Progenitor cell of endocrine pancreas (in vitro differentiated cells): Measurements from ENCODE around the gene KIF1C. TPM values are rescaled to one million over a fixed set of nuclear protein-coding genes. Genes with fewer than 3 reads are reported as not detected.

Source experiments
- DNase-seq: peaks from one replicate; pipeline ENCODE4 v3.0.0; 2021; ENCODE audit warnings: low spot score; ENCODE audit not compliant: unreplicated experiment
- H3K27ac Mint-ChIP-seq: 2 replicates; pipeline ENCODE4 v1.8.0; 2021; ENCODE audit warnings: mild to moderate bottlenecking, moderate library complexity, mixed read lengths
- H3K27me3 Mint-ChIP-seq: 2 replicates; pipeline ENCODE4 v1.8.0; 2021; ENCODE audit warnings: mixed read lengths
- H3K36me3 Mint-ChIP-seq: 2 replicates; pipeline ENCODE4 v1.8.0; 2022; ENCODE audit warnings: mixed read lengths; ENCODE audit not compliant: insufficient read depth
- H3K4me1 Mint-ChIP-seq: 2 replicates; pipeline ENCODE4 v1.8.0; 2021; ENCODE audit warnings: low read depth, mixed read lengths
- H3K4me3 Mint-ChIP-seq: 2 replicates; pipeline ENCODE4 v1.8.0; 2021; ENCODE audit warnings: low read depth, mild to moderate bottlenecking, moderate library complexity, mixed read lengths
- H3K9me3 Mint-ChIP-seq: 2 replicates; pipeline ENCODE4 v1.8.0; 2021; ENCODE audit warnings: low read depth, mixed read lengths
- CTCF ChIP-seq: fragments of 200-600 bp; sonication (generic); IDR thresholded peaks from one replicate; pipeline ENCODE4 v1.5.0; 2021; ENCODE audit warnings: antibody characterized with exemption, mild to moderate bottlenecking; ENCODE audit not compliant: unreplicated experiment
- total RNA-seq: library from RNA; stranded (reverse); gene quantifications from 2 replicates; pipeline ENCODE4 v1.2.1, GENCODE V29; 2021

The KIF1C gene
- total RNA-seq, 1 donor from 2014 or later: 104 TPM

DNA sequence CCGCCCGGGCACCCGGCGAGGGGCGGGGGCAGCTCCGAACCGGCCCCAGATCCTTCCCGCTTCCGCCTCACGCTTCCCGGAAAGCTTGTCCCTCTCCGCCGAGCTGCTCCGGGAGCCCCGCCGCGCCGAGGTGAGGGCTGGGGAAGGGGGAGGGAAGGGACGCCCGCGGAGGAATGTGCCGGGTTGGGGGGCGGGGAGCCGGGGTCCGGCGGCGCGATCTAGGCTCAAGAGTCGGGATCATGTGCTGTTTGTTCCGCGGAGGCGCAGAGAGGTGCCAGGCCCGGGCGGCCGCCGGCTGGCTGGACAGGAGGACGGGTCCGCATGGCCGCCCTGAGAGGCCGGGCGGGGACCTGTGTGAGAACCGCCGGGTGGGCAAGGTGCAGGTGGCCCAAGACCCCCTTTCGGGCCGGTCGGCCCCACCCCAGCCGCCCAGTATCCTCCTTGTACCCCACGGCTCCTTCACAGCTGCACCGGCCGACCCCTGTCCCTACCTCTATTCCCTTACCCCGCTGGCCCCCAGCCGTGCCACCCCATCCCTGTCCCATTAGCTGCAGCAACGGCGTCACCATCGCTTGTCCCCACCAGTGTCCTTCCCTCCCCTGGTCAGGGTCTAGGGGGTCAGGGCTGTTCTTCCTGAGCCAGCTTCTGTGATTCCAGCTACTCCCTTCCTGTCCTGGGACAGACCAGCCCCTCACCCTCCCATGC, 429 bp downstream of the KIF1C start:
- H3K36me3 Mint-ChIP-seq: peaks cover 9% of the 10 kb centered on the region
- no peak for TF ChIP-seq CTCF
- H3K4me3 Mint-ChIP-seq: peak overlapping the region; percentile 87
- H3K4me1 Mint-ChIP-seq: peaks cover 13% of the 10 kb centered on the region
- H3K27ac Mint-ChIP-seq: no peak overlapping the region
- peaks cover 8% of the 10 kb centered on the region for H3K27me3 Mint-ChIP-seq
- H3K9me3 Mint-ChIP-seq: no peaks in the 10 kb centered on the region
- DNase-seq: peak; percentile 64

DNA sequence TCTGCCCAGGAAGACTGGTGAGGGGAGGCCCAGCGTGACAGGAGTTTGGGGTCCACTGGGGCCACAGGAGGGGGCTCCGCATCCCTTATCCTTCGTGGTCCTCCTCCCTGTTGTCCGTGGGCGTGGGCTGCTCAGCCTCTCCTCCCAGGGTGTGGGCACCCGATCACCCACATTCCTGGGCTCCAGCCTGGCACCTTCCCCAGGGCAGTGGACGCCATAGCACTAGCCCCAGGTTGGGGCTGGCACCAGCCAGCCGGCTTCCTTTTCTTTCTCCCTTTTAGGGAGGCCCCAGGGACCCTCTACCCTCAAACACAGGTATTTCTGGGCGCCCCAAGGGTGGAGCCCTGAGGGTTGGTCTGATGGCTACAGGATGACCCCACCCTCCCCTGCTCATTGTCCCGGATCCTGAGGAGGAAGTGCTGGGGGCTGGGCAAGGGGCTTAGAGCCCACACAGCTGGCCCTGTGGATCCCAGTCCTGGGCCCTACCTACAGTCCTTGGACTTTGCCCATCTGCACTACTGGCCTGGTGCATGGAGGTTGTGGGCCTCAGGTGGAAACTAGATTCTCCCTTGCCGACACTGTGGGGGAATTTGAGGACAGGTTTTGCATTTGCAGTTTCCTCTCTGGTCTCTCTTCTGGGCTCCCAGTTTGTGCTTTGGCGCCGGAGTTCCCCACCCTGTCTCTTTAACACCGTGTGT, 1.1 kb downstream of the KIF1C start:
- Mint-ChIP-seq H3K9me3 (no peaks in the 10 kb centered on the region), H3K4me3 (peak overlapping the region; percentile 87), H3K27me3 (peaks cover 8% of the 10 kb centered on the region), H3K27ac (peak overlapping the region; percentile 10), H3K4me1 (peaks cover 13% of the 10 kb centered on the region), H3K36me3 (peaks cover 12% of the 10 kb centered on the region)
- DNase-seq: no peak
- TF ChIP-seq CTCF: no peak

GRCh38 chr17:4999430-5000093, 1.8 kb downstream of the KIF1C start:
- Mint-ChIP-seq H3K4me1 (peaks cover 13% of the 10 kb centered on the region), H3K9me3 (no peaks in the 10 kb centered on the region), H3K4me3 (peak overlapping the region; percentile 87), H3K27me3 (peaks cover 8% of the 10 kb centered on the region), H3K27ac (peak overlapping the region; percentile 10), H3K36me3 (peaks cover 18% of the 10 kb centered on the region)
- no peak for TF ChIP-seq CTCF
- no peak for DNase-seq

DNA sequence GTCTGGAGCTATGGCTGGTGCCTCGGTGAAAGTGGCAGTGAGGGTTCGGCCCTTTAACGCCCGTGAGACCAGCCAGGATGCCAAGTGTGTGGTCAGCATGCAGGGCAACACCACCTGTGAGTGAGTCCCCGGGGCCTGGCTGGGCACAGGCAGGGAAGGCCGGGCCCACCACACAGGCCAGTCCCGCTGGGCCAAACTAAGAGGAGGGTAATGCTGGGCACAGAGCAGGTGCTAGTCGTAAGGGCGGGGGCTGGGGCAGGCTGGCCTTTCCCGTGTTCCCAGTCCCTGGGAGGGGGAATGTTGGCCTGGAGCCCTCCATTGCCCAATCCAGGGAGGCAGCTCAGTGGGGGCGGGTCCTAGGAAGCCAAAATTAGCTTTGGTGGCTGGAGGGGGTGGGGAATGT, 2.5 kb downstream of the KIF1C start:
- peaks cover 13% of the 10 kb centered on the region for H3K4me1 Mint-ChIP-seq
- no peaks in the 10 kb centered on the region for H3K9me3 Mint-ChIP-seq
- H3K27me3 Mint-ChIP-seq: peaks cover 1% of the 10 kb centered on the region
- H3K4me3 Mint-ChIP-seq: peak overlapping the region; percentile 87
- DNase-seq: no peak
- no peak for TF ChIP-seq CTCF
- H3K27ac Mint-ChIP-seq: no peak overlapping the region
- peaks cover 24% of the 10 kb centered on the region for H3K36me3 Mint-ChIP-seq

- H3K27ac Mint-ChIP-seq: no peak overlapping the region
- no peaks in the 10 kb centered on the region for H3K27me3 Mint-ChIP-seq
- no peak for DNase-seq
- peaks cover 32% of the 10 kb centered on the region for H3K36me3 Mint-ChIP-seq
- H3K4me3 Mint-ChIP-seq: no peak overlapping the region
- H3K9me3 Mint-ChIP-seq: no peaks in the 10 kb centered on the region
- TF ChIP-seq CTCF: no peak
- peaks cover 10% of the 10 kb centered on the region for H3K4me1 Mint-ChIP-seq
Observed at GRCh38 chr17:5002121-5002788, 4.5 kb downstream of the KIF1C start.
